HepG2 (cell line): Measurements from ENCODE around the gene MCRIP2. TPM values are rescaled to one million over a fixed set of nuclear protein-coding genes. Genes with fewer than 3 reads are reported as not detected.

Experiments
- GATAD2A ChIP-seq: IDR thresholded peaks from 2 replicates; pipeline ENCODE4 v1.6.1; 2016
- HES4 ChIP-seq: sonication (generic); formaldehyde crosslinking; IDR thresholded peaks from 2 replicates; pipeline ENCODE4 v1.9.0; 2021; ENCODE audit warnings: mild to moderate bottlenecking, missing genetic modification reagents, borderline replicate concordance
- HNRNPLL ChIP-seq: fragments of 200-400 bp; formaldehyde crosslinking; IDR thresholded peaks from 2 replicates; pipeline ENCODE4 v1.6.1; 2017; ENCODE audit warnings: mild to moderate bottlenecking, low read depth, low read length; ENCODE audit not compliant: poor library complexity, severe bottlenecking
- JUNB ChIP-seq: sonication (generic); formaldehyde crosslinking; IDR thresholded peaks from 2 replicates; pipeline ENCODE4 v1.8.0; 2022; ENCODE audit warnings: missing genetic modification reagents, mild to moderate bottlenecking, borderline replicate concordance
- KAT7 ChIP-seq: IDR thresholded peaks from 2 replicates; pipeline ENCODE4 v1.6.1; 2018; ENCODE audit warnings: borderline replicate concordance, missing compliant biosample characterization
- MED13 ChIP-seq: sonication (generic); formaldehyde crosslinking; IDR thresholded peaks from 2 replicates; pipeline ENCODE4 v1.5.0; 2020; ENCODE audit warnings: missing genetic modification reagents
- MEIS1 ChIP-seq: sonication (generic); formaldehyde crosslinking; IDR thresholded peaks from 2 replicates; pipeline ENCODE4 v1.9.0; 2021; ENCODE audit warnings: mild to moderate bottlenecking, missing genetic modification reagents, moderate library complexity, borderline replicate concordance
- NRL ChIP-seq: sonication (generic); formaldehyde crosslinking; IDR thresholded peaks from 2 replicates; pipeline ENCODE4 v1.5.0; 2020; ENCODE audit warnings: missing genetic modification reagents, mild to moderate bottlenecking, moderate library complexity, borderline replicate concordance
- PCBP1 ChIP-seq: fragments of 200-400 bp; formaldehyde crosslinking; IDR thresholded peaks from 2 replicates; pipeline ENCODE4 v1.6.1; 2017; ENCODE audit warnings: mild to moderate bottlenecking, low read depth, low read length, borderline replicate concordance
- SAP130 ChIP-seq: IDR thresholded peaks from 2 replicates; pipeline ENCODE4 v1.6.1; 2016; ENCODE audit warnings: low read depth
- SP5 ChIP-seq: IDR thresholded peaks from 2 replicates; pipeline ENCODE4 v1.6.1; 2016; ENCODE audit warnings: low read depth, borderline replicate concordance
- SRY ChIP-seq: sonication (generic); formaldehyde crosslinking; IDR thresholded peaks from 2 replicates; pipeline ENCODE4 v1.8.0; 2022; ENCODE audit warnings: mild to moderate bottlenecking, missing genetic modification reagents
- ZBTB21 ChIP-seq: sonication (generic); formaldehyde crosslinking; IDR thresholded peaks from 2 replicates; pipeline ENCODE4 v1.4.0; 2020; ENCODE audit warnings: missing genetic modification reagents
- ZBTB7B ChIP-seq: sonication (generic); formaldehyde crosslinking; IDR thresholded peaks from 2 replicates; pipeline ENCODE4 v1.4.0; 2020; ENCODE audit warnings: missing genetic modification reagents
- ZNF331 ChIP-seq: sonication (generic); formaldehyde crosslinking; IDR thresholded peaks from 2 replicates; pipeline ENCODE4 v1.4.0; 2020; ENCODE audit warnings: missing genetic modification reagents
- ZNF761 ChIP-seq: sonication (generic); formaldehyde crosslinking; conservative IDR thresholded peaks from 2 replicates; pipeline ENCODE4 v1.4.0; 2020; ENCODE audit warnings: mild to moderate bottlenecking, missing genetic modification reagents
- ZNF780A ChIP-seq: sonication (generic); formaldehyde crosslinking; IDR thresholded peaks from 2 replicates; pipeline ENCODE4 v1.8.0; 2022; ENCODE audit warnings: mild to moderate bottlenecking, missing genetic modification reagents, moderate library complexity
- polyA plus RNA-seq, 8 experiments: library from polyadenylated mRNA; depleted of rRNA in 3 of 8; stranded (reverse) in 7 of 8; unstranded in 1 of 8; fragments of >200 nt; fragmentation: Illumina TruSeq in 4 of 8; extraction: Trizol in 4 of 8; gene quantifications; 2 replicates each; pipeline versions ENCODE4 v1.2.1 to v1.2.3, GENCODE V29; 2011 to 2016; ENCODE audit warnings: low read depth in 4 of 8, missing spikeins in 1 of 8, mixed read lengths in 1 of 8; ENCODE audit not compliant: insufficient read depth in 1 of 8
- total RNA-seq, 5 experiments: library from RNA; depleted of rRNA; stranded (reverse); fragments of >200 nt; fragmentation: Illumina TruSeq; extraction: Trizol; gene quantifications; 2 replicates each; pipeline ENCODE4 v1.2.3, GENCODE V29; 2016; ENCODE audit warnings: low read depth in 1 of 5
- TF ChIP-seq, protein P1 (sequence below): sonication (generic); formaldehyde crosslinking; IDR thresholded peaks from 2 replicates; pipeline ENCODE4 v1.5.1; 2020; ENCODE audit warnings: mild to moderate bottlenecking, moderate library complexity, missing genetic modification reagents
- TF ChIP-seq, protein P2 (sequence below): sonication (generic); formaldehyde crosslinking; IDR thresholded peaks from 2 replicates; pipeline ENCODE4 v1.5.0; 2020; ENCODE audit warnings: mild to moderate bottlenecking, missing genetic modification reagents, borderline replicate concordance
- TF ChIP-seq, protein P3 (sequence below): sonication (generic); formaldehyde crosslinking; IDR thresholded peaks from 2 replicates; pipeline ENCODE4 v1.5.0; 2020; ENCODE audit warnings: missing genetic modification reagents, mild to moderate bottlenecking, borderline replicate concordance

The MCRIP2 gene
- total and polyA plus RNA-seq, 2 of the 13 experiments (the other 11 are each of a cell fraction or from before 2014, with no cell fraction given), result 39.6 to 76.7 TPM

GRCh38 chr16:678858-679813, 37.5 kb downstream of the MCRIP2 start (continued):
- TF ChIP-seq, protein P1, sequence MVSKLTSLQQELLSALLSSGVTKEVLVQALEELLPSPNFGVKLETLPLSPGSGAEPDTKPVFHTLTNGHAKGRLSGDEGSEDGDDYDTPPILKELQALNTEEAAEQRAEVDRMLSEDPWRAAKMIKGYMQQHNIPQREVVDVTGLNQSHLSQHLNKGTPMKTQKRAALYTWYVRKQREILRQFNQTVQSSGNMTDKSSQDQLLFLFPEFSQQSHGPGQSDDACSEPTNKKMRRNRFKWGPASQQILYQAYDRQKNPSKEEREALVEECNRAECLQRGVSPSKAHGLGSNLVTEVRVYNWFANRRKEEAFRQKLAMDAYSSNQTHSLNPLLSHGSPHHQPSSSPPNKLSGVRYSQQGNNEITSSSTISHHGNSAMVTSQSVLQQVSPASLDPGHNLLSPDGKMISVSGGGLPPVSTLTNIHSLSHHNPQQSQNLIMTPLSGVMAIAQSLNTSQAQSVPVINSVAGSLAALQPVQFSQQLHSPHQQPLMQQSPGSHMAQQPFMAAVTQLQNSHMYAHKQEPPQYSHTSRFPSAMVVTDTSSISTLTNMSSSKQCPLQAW, result peak; percentile 44; the same call in 1 of the 2 replicates
- TF ChIP-seq, protein P2, sequence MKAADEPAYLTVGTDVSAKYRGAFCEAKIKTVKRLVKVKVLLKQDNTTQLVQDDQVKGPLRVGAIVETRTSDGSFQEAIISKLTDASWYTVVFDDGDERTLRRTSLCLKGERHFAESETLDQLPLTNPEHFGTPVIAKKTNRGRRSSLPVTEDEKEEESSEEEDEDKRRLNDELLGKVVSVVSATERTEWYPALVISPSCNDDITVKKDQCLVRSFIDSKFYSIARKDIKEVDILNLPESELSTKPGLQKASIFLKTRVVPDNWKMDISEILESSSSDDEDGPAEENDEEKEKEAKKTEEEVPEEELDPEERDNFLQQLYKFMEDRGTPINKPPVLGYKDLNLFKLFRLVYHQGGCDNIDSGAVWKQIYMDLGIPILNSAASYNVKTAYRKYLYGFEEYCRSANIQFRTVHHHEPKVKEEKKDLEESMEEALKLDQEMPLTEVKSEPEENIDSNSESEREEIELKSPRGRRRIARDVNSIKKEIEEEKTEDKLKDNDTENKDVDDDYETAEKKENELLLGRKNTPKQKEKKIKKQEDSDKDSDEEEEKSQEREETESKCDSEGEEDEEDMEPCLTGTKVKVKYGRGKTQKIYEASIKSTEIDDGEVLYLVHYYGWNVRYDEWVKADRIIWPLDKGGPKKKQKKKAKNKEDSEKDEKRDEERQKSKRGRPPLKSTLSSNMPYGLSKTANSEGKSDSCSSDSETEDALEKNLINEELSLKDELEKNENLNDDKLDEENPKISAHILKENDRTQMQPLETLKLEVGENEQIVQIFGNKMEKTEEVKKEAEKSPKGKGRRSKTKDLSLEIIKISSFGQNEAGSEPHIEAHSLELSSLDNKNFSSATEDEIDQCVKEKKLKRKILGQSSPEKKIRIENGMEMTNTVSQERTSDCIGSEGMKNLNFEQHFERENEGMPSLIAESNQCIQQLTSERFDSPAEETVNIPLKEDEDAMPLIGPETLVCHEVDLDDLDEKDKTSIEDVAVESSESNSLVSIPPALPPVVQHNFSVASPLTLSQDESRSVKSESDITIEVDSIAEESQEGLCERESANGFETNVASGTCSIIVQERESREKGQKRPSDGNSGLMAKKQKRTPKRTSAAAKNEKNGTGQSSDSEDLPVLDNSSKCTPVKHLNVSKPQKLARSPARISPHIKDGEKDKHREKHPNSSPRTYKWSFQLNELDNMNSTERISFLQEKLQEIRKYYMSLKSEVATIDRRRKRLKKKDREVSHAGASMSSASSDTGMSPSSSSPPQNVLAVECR (CRISPR knock-in tag), result peak; percentile 71
- no peak; the same call in 1 of the 2 replicates for TF ChIP-seq NRL
- no peak for TF ChIP-seq ZBTB21 (CRISPR knock-in tag)
- TF ChIP-seq JUNB (CRISPR knock-in tag), result no peak
- TF ChIP-seq, protein P3, sequence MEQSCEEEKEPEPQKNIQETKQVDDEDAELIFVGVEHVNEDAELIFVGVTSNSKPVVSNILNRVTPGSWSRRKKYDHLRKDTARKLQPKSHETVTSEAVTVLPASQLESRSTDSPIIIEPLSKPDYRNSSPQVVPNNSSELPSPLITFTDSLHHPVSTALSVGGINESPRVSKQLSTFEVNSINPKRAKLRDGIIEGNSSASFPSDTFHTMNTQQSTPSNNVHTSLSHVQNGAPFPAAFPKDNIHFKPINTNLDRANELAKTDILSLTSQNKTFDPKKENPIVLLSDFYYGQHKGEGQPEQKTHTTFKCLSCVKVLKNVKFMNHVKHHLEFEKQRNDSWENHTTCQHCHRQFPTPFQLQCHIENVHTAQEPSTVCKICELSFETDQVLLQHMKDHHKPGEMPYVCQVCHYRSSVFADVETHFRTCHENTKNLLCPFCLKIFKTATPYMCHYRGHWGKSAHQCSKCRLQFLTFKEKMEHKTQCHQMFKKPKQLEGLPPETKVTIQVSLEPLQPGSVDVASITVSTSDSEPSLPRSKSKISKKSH (CRISPR knock-in tag), result peak; percentile 71
- TF ChIP-seq SAP130 (CRISPR knock-in tag), result peak; percentile 84
- 0 out of 2 replicates have a peak, but pooled peaks have one; percentile 37 for TF ChIP-seq ZNF331 (CRISPR knock-in tag)
- 0 out of 2 replicates have a peak, but pooled peaks have one; percentile 44 for TF ChIP-seq KAT7 (CRISPR knock-in tag)
- TF ChIP-seq SP5 (CRISPR knock-in tag), result peak; percentile 52; the same call in 1 of the 2 replicates
- no peak for TF ChIP-seq HES4 (CRISPR knock-in tag)
- TF ChIP-seq ZNF761 (CRISPR knock-in tag), result peak; percentile 13; the same call in 1 of the 2 replicates
- no peak for TF ChIP-seq ZNF780A (CRISPR knock-in tag)
- peak; percentile 3 for TF ChIP-seq HNRNPLL
- TF ChIP-seq ZBTB7B (CRISPR knock-in tag), result peak; percentile 81
- 0 out of 2 replicates have a peak, but pooled peaks have one; percentile 12 for TF ChIP-seq GATAD2A
- TF ChIP-seq MEIS1 (CRISPR knock-in tag), result peak; percentile 59; the same call in 1 of the 2 replicates
- TF ChIP-seq PCBP1, result no peak
- peak; percentile 79 for TF ChIP-seq SRY (CRISPR knock-in tag)
- no peak for TF ChIP-seq MED13 (CRISPR knock-in tag)
